Ascending aorta (tissue), 2 donors: Measurements from ENCODE around the gene OR6S1. TPM values are rescaled to one million over a fixed set of nuclear protein-coding genes. Genes with fewer than 3 reads are reported as not detected.

Experiments
- DNase-seq, 2 donors: peaks; one replicate each; pipeline ENCODE4 v3.0.0-alpha.2; 2019; ENCODE audit warnings: low spot score in 2 of 2
- H3K27ac ChIP-seq, 2 donors: fragments of 200-600 bp; sonication (generic); one replicate each; pipeline ENCODE4 v1.5.1; 2016 to 2017; ENCODE audit warnings: mild to moderate bottlenecking in 1 of 2
- H3K27me3 ChIP-seq: fragments of 200-600 bp; sonication (generic); one replicate; pipeline ENCODE4 v1.5.1; 2017
- H3K36me3 ChIP-seq, 2 donors: fragments of 200-600 bp; sonication (generic); one replicate each; pipeline ENCODE4 v1.5.1; 2016
- H3K4me1 ChIP-seq, 2 donors: fragments of 200-600 bp; sonication (generic); one replicate each; pipeline ENCODE4 v1.5.1; 2016 to 2017; ENCODE audit warnings: mild to moderate bottlenecking in 1 of 2
- H3K4me3 ChIP-seq, 2 donors: fragments of 200-600 bp; sonication (generic); one replicate each; pipeline ENCODE4 v1.5.1; 2016 to 2017; ENCODE audit warnings: mild to moderate bottlenecking in 1 of 2
- H3K9me3 ChIP-seq, 2 donors: fragments of 200-600 bp; sonication (generic); one replicate each; pipeline ENCODE4 v1.5.1; 2016
- intact Hi-C: fragments of 100-400 bp; cut with DNase I; formaldehyde crosslinking; loops from one replicate; pipeline ENCODE4 v1.15.1; 2023
- total RNA-seq: library from RNA; depleted of rRNA; stranded (reverse); fragments of >200 nt; gene quantifications from one replicate; pipeline ENCODE4 v1.1.0, GENCODE V29; 2016
- TF ChIP-seq, protein P1 (sequence below), 3 experiments: fragments of 200-600 bp in 2 of 3; fragments of 450-650 bp in 1 of 3; sonication (generic) in 2 of 3; IDR thresholded peaks; one replicate each; pipeline ENCODE4 v1.5.1; 2016 to 2019; ENCODE audit warnings: antibody characterized with exemption in 3 of 3, mild to moderate bottlenecking in 1 of 3, moderate library complexity in 1 of 3

Gene OR6S1
- total RNA-seq, 1 donor from 2014 or later = not detected

DNA sequence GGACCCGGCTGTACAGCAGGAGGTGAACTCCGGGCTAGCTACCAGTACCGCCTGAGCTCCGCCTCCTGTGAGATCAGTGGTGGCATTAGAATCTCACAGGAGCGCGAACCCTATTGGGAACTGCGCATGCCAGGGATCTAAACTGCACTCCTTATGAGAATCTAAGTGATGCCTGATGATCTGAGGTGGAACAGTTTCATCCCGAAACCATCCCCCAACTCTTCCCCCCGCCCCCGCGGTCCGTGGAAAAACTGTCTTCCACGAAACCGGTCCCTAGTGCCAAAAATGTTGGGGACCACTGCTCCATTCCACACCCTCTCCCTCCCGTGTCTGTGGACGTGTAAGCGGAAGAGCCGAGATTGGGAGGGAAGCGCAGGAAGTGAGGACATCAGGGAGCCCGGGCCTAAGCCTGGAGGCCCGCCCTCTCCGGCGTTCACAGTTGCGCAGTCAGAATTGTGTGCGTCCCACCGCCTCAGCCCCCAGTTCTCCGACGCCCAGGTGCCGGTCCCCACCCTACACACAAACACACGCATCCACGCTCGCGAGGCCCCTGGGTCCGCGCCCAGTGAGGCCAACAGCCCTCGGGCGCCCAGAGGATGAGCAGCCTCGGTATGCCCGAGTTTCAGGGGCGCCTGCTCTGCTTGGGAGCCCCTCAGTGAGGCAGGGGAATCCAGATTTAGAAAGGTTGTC is 41.1 kb upstream of the OR6S1 start:
- peaks cover 13 to 35% of the 10 kb centered on the region in 2 donors for H3K4me1 ChIP-seq
- no peaks in the 10 kb centered on the region for H3K36me3 ChIP-seq
- DNase-seq = peak; percentile 80 to 95
- peak overlapping the region; percentile 100 for H3K27ac ChIP-seq
- H3K4me3 ChIP-seq = peak overlapping the region; percentile 89 to 94
- TF ChIP-seq, protein P1, sequence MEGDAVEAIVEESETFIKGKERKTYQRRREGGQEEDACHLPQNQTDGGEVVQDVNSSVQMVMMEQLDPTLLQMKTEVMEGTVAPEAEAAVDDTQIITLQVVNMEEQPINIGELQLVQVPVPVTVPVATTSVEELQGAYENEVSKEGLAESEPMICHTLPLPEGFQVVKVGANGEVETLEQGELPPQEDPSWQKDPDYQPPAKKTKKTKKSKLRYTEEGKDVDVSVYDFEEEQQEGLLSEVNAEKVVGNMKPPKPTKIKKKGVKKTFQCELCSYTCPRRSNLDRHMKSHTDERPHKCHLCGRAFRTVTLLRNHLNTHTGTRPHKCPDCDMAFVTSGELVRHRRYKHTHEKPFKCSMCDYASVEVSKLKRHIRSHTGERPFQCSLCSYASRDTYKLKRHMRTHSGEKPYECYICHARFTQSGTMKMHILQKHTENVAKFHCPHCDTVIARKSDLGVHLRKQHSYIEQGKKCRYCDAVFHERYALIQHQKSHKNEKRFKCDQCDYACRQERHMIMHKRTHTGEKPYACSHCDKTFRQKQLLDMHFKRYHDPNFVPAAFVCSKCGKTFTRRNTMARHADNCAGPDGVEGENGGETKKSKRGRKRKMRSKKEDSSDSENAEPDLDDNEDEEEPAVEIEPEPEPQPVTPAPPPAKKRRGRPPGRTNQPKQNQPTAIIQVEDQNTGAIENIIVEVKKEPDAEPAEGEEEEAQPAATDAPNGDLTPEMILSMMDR (IDR thresholded peaks at IDR 0.05) = peak in 2 of 3 experiments; percentile 9 to 37
- H3K9me3 ChIP-seq = no peaks in the 10 kb centered on the region
- intact Hi-C loops = loop anchor here (1.0 to 5.0 kb wide), 8 partner anchors 50 to 794 kb away; partner anchors contain the start of genes HNRNPC, PARP2, RAB2B and SUPT16H
- H3K27me3 ChIP-seq = no peaks in the 10 kb centered on the region

GRCh38 chr14:20682127-20682434 is 40.6 kb upstream of the OR6S1 start:
- DNase-seq = no peak
- Histone ChIP-seq H3K9me3 (no peaks in the 10 kb centered on the region), H3K27me3 (no peaks in the 10 kb centered on the region), H3K36me3 (no peaks in the 10 kb centered on the region), H3K27ac (peak overlapping the region; percentile 100), H3K4me1 (peaks cover 13 to 32% of the 10 kb centered on the region in 2 donors), H3K4me3 (peak overlapping the region; percentile 89 to 94)
- TF ChIP-seq, protein P1 (IDR thresholded peaks at IDR 0.05) = no peak
- intact Hi-C loops = loop anchor here (1.0 to 5.0 kb wide), 8 partner anchors 49 to 795 kb away; partner anchors contain the start of genes HNRNPC, PARP2, RAB2B and SUPT16H

GRCh38 chr14:20681348-20682126 is 40.0 kb upstream of the OR6S1 start:
- Histone ChIP-seq H3K36me3 (no peaks in the 10 kb centered on the region), H3K4me1 (peaks cover 13 to 27% of the 10 kb centered on the region in 2 donors), H3K27me3 (no peaks in the 10 kb centered on the region), H3K9me3 (no peaks in the 10 kb centered on the region), H3K4me3 (peak overlapping the region; percentile 89 to 94), H3K27ac (peak overlapping the region; percentile 100)
- DNase-seq = peak; percentile 36 to 94
- intact Hi-C loops = loop anchor here (1.0 to 5.0 kb wide), 8 partner anchors 49 to 795 kb away; partner anchors contain the start of genes HNRNPC, PARP2, RAB2B and SUPT16H
- TF ChIP-seq, protein P1 (IDR thresholded peaks at IDR 0.05) = no peak

DNA sequence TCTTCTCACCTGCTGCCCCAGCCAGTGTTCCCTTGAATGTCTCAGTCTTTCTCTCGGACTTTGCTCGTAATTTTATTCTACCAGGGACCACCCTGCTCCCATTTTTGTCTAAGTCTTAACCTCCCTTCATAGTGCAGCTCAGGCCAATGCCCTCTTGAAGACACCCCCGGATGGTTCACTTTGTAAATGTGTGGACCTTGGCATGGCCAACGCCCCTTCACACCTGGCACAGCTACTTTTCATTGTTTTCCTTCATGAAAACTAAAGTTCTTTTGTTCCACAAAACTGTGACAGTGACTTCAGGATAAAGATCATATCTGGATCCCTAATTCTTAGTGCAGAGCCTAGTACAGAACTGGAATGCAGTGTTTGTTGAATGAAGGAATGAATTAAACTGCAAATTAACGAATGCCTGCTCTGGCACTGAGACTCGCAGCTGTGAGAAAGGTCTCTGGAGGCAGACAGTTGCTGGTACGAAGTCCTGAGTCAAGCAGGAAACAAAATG is 39.4 kb upstream of the OR6S1 start:
- peak overlapping the region; percentile 100 for H3K27ac ChIP-seq
- H3K27me3 ChIP-seq = no peaks in the 10 kb centered on the region
- H3K4me3 ChIP-seq = peak overlapping the region; percentile 89 to 94
- peaks cover 10 to 21% of the 10 kb centered on the region in 2 donors for H3K4me1 ChIP-seq
- TF ChIP-seq, protein P1 (IDR thresholded peaks at IDR 0.05) = no peak
- intact Hi-C loops = loop anchor here (5.0 kb wide), 2 partner anchors 421 to 701 kb away; partner anchors contain the start of genes SUPT16H and TMEM253
- no peak for DNase-seq
- H3K9me3 ChIP-seq = no peaks in the 10 kb centered on the region
- no peaks in the 10 kb centered on the region for H3K36me3 ChIP-seq

DNA sequence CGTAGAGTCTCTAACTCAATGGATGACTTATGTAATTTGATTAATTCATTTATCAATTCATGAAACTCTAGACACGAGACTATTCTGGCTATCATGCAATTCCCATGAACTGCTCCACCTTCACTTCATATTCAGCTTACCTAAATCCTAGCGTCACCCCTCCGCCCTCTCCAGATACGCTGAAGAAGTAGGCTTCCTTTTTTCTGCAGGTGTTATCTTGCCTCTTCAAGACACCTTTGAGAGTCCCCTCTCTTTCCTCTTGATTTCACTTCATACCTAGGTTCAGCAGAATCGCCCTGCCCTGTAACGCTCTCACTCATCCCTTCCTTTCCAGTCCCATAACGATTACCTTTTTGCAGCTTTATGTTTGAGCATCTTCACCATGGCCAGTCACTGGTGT is 38.9 kb upstream of the OR6S1 start:
- TF ChIP-seq, protein P1 (IDR thresholded peaks at IDR 0.05) = no peak
- H3K27ac ChIP-seq = peak overlapping the region; percentile 100
- H3K4me3 ChIP-seq = peak overlapping the region; percentile 89 to 94
- H3K9me3 ChIP-seq = no peaks in the 10 kb centered on the region
- peak in 1 of 2 donors; percentile 40 for DNase-seq
- H3K27me3 ChIP-seq = no peaks in the 10 kb centered on the region
- H3K36me3 ChIP-seq = no peaks in the 10 kb centered on the region
- intact Hi-C loops = loop anchor here (5.0 kb wide), 2 partner anchors 422 to 702 kb away; partner anchors contain the start of genes SUPT16H and TMEM253
- H3K4me1 ChIP-seq = peaks cover 10 to 16% of the 10 kb centered on the region in 2 donors
